Spinal cord (tissue), 10 donors: Measurements from ENCODE around the gene RAB27A. TPM values are rescaled to one million over a fixed set of nuclear protein-coding genes. Genes with fewer than 3 reads are reported as not detected.
"Not testable (repeated sequence)": the region's sequence is repeated elsewhere in the genome, so short reads cannot be mapped to it uniquely, and the experiment has no call there.

Experiments used
- DNase-seq, 6 donors: peaks; one replicate each; pipeline versions ENCODE4 v3.0.0 to v3.0.0-alpha.2; 2013 to 2015; ENCODE audit warnings: low spot score in 6 of 6, low read depth in 4 of 6
- H3K27ac ChIP-seq: one replicate; pipeline ENCODE4 v1.5.1; 2013; ENCODE audit warnings: low read depth, low read length, control low read depth
- H3K27me3 ChIP-seq: one replicate; pipeline ENCODE4 v1.6.1; 2013; ENCODE audit warnings: low read length; ENCODE audit not compliant: control insufficient read depth, insufficient read depth
- H3K36me3 ChIP-seq: one replicate; pipeline ENCODE4 v1.6.1; 2013; ENCODE audit warnings: low read length; ENCODE audit not compliant: control insufficient read depth, insufficient read depth
- H3K4me1 ChIP-seq: one replicate; pipeline ENCODE4 v1.6.1; 2013; ENCODE audit warnings: low read length; ENCODE audit not compliant: control insufficient read depth, insufficient read depth
- H3K4me3 ChIP-seq: one replicate; pipeline ENCODE4 v1.5.1; 2013; ENCODE audit warnings: low read depth, low read length, control low read depth
- H3K9me3 ChIP-seq: one replicate; pipeline ENCODE4 v1.6.1; 2013; ENCODE audit warnings: low read length; ENCODE audit not compliant: control insufficient read depth, insufficient read depth
- WGBS: methylation state at CpG from one replicate; pipeline ENCODE4 v1.1.5; 2013; ENCODE audit warnings: missing lambda C conversion rate; ENCODE audit not compliant: insufficient coverage; 5-methylcytosine and 5-hydroxymethylcytosine counted together
- polyA plus RNA-seq, 2 donors: library from polyadenylated mRNA; unstranded; fragments of 120-200 nt; gene quantifications; one replicate each; pipeline ENCODE4 v1.2.1, GENCODE V29; 2013; ENCODE audit not compliant: insufficient read length in 2 of 2
- total RNA-seq, 2 donors: library from RNA; depleted of rRNA in 1 of 2; stranded (reverse); fragments of 120-200 nt in 1 of 2; fragments of >200 nt in 1 of 2; gene quantifications; one replicate each; pipeline versions ENCODE4 v1.2.3 to v1.2.4, GENCODE V29; 2013 to 2014
- donor health status: healthy.

RAB27A gene
- total and polyA plus RNA-seq, 4 donors, result 4.3 to 8.4 (median 7.1) TPM

GRCh38 chr15:55318588-55319494 lies 29.2 kb upstream of the RAB27A start, which contains the start of the genes PIGB and PIGBOS1:
TSS of gene PIGB (plus strand) at chr15:55319222. CDS start at chr15:55319251, 29 bp downstream.
TSS of gene PIGBOS1 (minus strand) at chr15:55319123. CDS start at chr15:55317792, 1,331 bp downstream.
- peak within 1 kb of the TSS; percentile 84 for H3K27ac ChIP-seq
- H3K9me3 ChIP-seq, result no peaks in the 10 kb centered on the region
- peak; percentile 67 to 96 (median 82) for DNase-seq
- peak within 1 kb of the TSS; percentile 97 for H3K4me3 ChIP-seq
- 1% methylated on average over 39 of the region's 49 CpGs for WGBS
- H3K27me3 ChIP-seq, result no peaks in the 10 kb centered on the region
- H3K4me1 ChIP-seq, result peaks cover 8% of the 10 kb centered on the region
- H3K36me3 ChIP-seq, result no peaks in the 10 kb centered on the region

GRCh38 chr15:55302801-55303200 lies 13.2 kb upstream of the RAB27A start:
- H3K27me3 ChIP-seq, H3K27ac ChIP-seq, H3K9me3 ChIP-seq, H3K36me3 ChIP-seq, H3K4me1 ChIP-seq, DNase-seq, H3K4me3 ChIP-seq: not testable (repeated sequence)
- WGBS, result no CpG with 5 or more reads among the region's 32 CpGs

GRCh38 chr15:55297315-55297714 lies 7.7 kb upstream of the RAB27A start:
- no peaks in the 10 kb centered on the region for H3K27me3 ChIP-seq
- H3K4me3 ChIP-seq, result no peak overlapping the region
- no peaks in the 10 kb centered on the region for H3K36me3 ChIP-seq
- no peaks in the 10 kb centered on the region for H3K4me1 ChIP-seq
- H3K9me3 ChIP-seq, result no peaks in the 10 kb centered on the region
- no peak overlapping the region for H3K27ac ChIP-seq
- no peak for DNase-seq

GRCh38 chr15:55290528-55291057 lies 980 bp upstream of the RAB27A start:
- Histone ChIP-seq H3K27me3 (no peaks in the 10 kb centered on the region), H3K4me1 (peaks cover 11% of the 10 kb centered on the region), H3K27ac (peak overlapping the region; percentile 70), H3K4me3 (peak overlapping the region; percentile 77), H3K9me3 (no peaks in the 10 kb centered on the region), H3K36me3 (no peaks in the 10 kb centered on the region)
- 25% methylated on average over 17 of the region's 17 CpGs for WGBS
- peak; percentile 59 to 93 (median 64) for DNase-seq

- H3K9me3 ChIP-seq, result no peaks in the 10 kb centered on the region
- DNase-seq, result peak in 2 of 6 donors; percentile 22 to 23
- H3K36me3 ChIP-seq, result no peaks in the 10 kb centered on the region
- peaks cover 11% of the 10 kb centered on the region for H3K4me1 ChIP-seq
- no peak overlapping the region for H3K27ac ChIP-seq
- 6% methylated on average over 32 of the region's 37 CpGs for WGBS
- H3K27me3 ChIP-seq, result no peaks in the 10 kb centered on the region
- peak overlapping the region; percentile 77 for H3K4me3 ChIP-seq
Observed at GRCh38 chr15:55289011-55289745, 435 bp downstream of the RAB27A start.

- H3K4me1 ChIP-seq, result peaks cover 11% of the 10 kb centered on the region
- no peak overlapping the region for H3K4me3 ChIP-seq
- no peak overlapping the region for H3K27ac ChIP-seq
- no peak for DNase-seq
- no peaks in the 10 kb centered on the region for H3K27me3 ChIP-seq
- H3K36me3 ChIP-seq, result no peaks in the 10 kb centered on the region
- WGBS, result 90% methylated on average over 2 of the region's 8 CpGs
- H3K9me3 ChIP-seq, result no peaks in the 10 kb centered on the region
Observed at GRCh38 chr15:55288006-55288717, 1.5 kb downstream of the RAB27A start.

GRCh38 chr15:55286442-55287189 lies 3.0 kb downstream of the RAB27A start:
- H3K36me3 ChIP-seq, H3K9me3 ChIP-seq, H3K27me3 ChIP-seq, DNase-seq, H3K4me3 ChIP-seq, H3K27ac ChIP-seq: not testable (repeated sequence)
- 100% methylated on average over 6 of the region's 10 CpGs for WGBS
- H3K4me1 ChIP-seq, result peaks cover 11% of the 10 kb centered on the region

- peaks cover 7% of the 10 kb centered on the region for H3K4me1 ChIP-seq
- H3K9me3 ChIP-seq, result no peaks in the 10 kb centered on the region
- H3K36me3 ChIP-seq, result no peaks in the 10 kb centered on the region
- no peak for DNase-seq
- no peak overlapping the region for H3K4me3 ChIP-seq
- H3K27ac ChIP-seq, result no peak overlapping the region
- no peaks in the 10 kb centered on the region for H3K27me3 ChIP-seq
- WGBS, result no CpG with 5 or more reads among the region's 1 CpG
Observed at GRCh38 chr15:55284426-55284825, 5.2 kb downstream of the RAB27A start.
